Karpas-422 (cell line): ENCODE data around the gene TMC4. TPM values are rescaled to one million over a fixed set of nuclear protein-coding genes. Genes with fewer than 3 reads are reported as not detected.
"Not testable (repeated sequence)": the region's sequence is repeated elsewhere in the genome, so short reads cannot be mapped to it uniquely, and the experiment has no call there.

ENCODE experiments used
- DNase-seq: peaks from one replicate; pipeline ENCODE4 v3.0.0-alpha.2; 2015
- H2AFZ ChIP-seq: fragments of 200-600 bp; sonication (generic); 2 replicates; pipeline ENCODE4 v1.6.1; 2014; ENCODE audit warnings: antibody characterized with exemption, low read length, mixed read lengths
- H3K27ac ChIP-seq: fragments of 200-600 bp; sonication (generic); 2 replicates; pipeline ENCODE4 v1.5.1; 2014; ENCODE audit warnings: mild to moderate bottlenecking, low read length, moderate library complexity
- H3K27me3 ChIP-seq: fragments of 200-600 bp; sonication (generic); 2 replicates; pipeline ENCODE4 v1.6.1; 2014; ENCODE audit warnings: low read length, mixed read lengths
- H3K36me3 ChIP-seq: fragments of 200-600 bp; sonication (generic); 2 replicates; pipeline ENCODE4 v1.6.1; 2014; ENCODE audit warnings: low read length, mixed read lengths; ENCODE audit not compliant: insufficient read depth
- H3K4me1 ChIP-seq: fragments of 200-600 bp; sonication (generic); 2 replicates; pipeline ENCODE4 v1.6.1; 2014; ENCODE audit warnings: mild to moderate bottlenecking, low read length, mixed read lengths
- H3K4me2 ChIP-seq: fragments of 200-600 bp; sonication (generic); 2 replicates; pipeline ENCODE4 v1.6.1; 2014; ENCODE audit warnings: low read length, low read depth, mild to moderate bottlenecking; ENCODE audit not compliant: poor library complexity, severe bottlenecking
- H3K4me3 ChIP-seq: fragments of 200-600 bp; sonication (generic); 2 replicates; pipeline ENCODE4 v1.5.1; 2014; ENCODE audit warnings: mild to moderate bottlenecking, antibody characterized with exemption, low read length, mixed read lengths
- H3K79me2 ChIP-seq: fragments of 200-600 bp; sonication (generic); 2 replicates; pipeline ENCODE4 v1.6.1; 2014; ENCODE audit warnings: mild to moderate bottlenecking, low read length, mixed read lengths
- H3K9ac ChIP-seq: fragments of 200-600 bp; sonication (generic); 2 replicates; pipeline ENCODE4 v1.6.0; 2014; ENCODE audit warnings: low read length
- H3K9me2 ChIP-seq: fragments of 200-600 bp; sonication (generic), shearing (Covaris generic); replicated peaks from 2 replicates; pipeline ENCODE4 v1.6.0; 2014; ENCODE audit warnings: mild to moderate bottlenecking, low read length, moderate library complexity; ENCODE audit not compliant: insufficient read depth
- H3K9me3 ChIP-seq: fragments of 300-700, 200-600 bp; sonication (generic); 2 replicates; pipeline ENCODE4 v1.6.1; 2014; ENCODE audit warnings: low read length, mixed read lengths
- H4K20me1 ChIP-seq: fragments of 200-600 bp; sonication (generic); 2 replicates; pipeline ENCODE4 v1.6.1; 2014; ENCODE audit warnings: mild to moderate bottlenecking, antibody characterized with exemption, low read length, low read depth; ENCODE audit not compliant: insufficient read depth
- total RNA-seq: library from RNA; depleted of rRNA; stranded (reverse); fragments of >200 nt; shearing (Covaris generic); gene quantifications from 2 replicates; pipeline ENCODE4 v1.2.3, GENCODE V29; 2014; ENCODE audit warnings: low replicate concordance; rRNA removed

TMC4 gene
- 6.2 TPM in 1 of 2 replicates, not detected in the other for total RNA-seq

GRCh38 chr19:54172471-54173358 lies at the start of gene TMC4:
Gene TMC4 (minus strand): TSS chr19:54173160. CDS start chr19:54173117, 43 bp downstream.
- Histone ChIP-seq H3K27me3 (no peaks in the 10 kb centered on the region), H3K27ac (no peak within 1 kb of the TSS), H3K4me1 (peaks cover 13% of the 10 kb centered on the region), H3K4me3 (no peak within 1 kb of the TSS), H4K20me1 (peaks cover 18% of the 10 kb centered on the region), H3K9me3 (no peaks in the 10 kb centered on the region), H3K9ac (no peak within 1 kb of the TSS), H2AFZ (no peak within 1 kb of the TSS), H3K36me3 (peaks cover 7% of the 10 kb centered on the region), H3K9me2 (no peaks in the 10 kb centered on the region), H3K79me2 (no peaks in the 10 kb centered on the region), H3K4me2 (no peak within 1 kb of the TSS)
- DNase-seq, result peak; percentile 77

GRCh38 chr19:54221947-54222346 lies 49.0 kb upstream of the TMC4 start:
- not testable (repeated sequence) for H3K79me2 ChIP-seq, H3K4me1 ChIP-seq, H3K4me2 ChIP-seq, H3K4me3 ChIP-seq, H3K9me3 ChIP-seq, H4K20me1 ChIP-seq, H3K27me3 ChIP-seq, H3K36me3 ChIP-seq, H3K9me2 ChIP-seq, H2AFZ ChIP-seq, H3K9ac ChIP-seq, DNase-seq, H3K27ac ChIP-seq

- H3K4me1 ChIP-seq, H3K4me3 ChIP-seq, H3K79me2 ChIP-seq, H3K9me3 ChIP-seq, H3K4me2 ChIP-seq, H3K27me3 ChIP-seq, H3K9me2 ChIP-seq, H3K36me3 ChIP-seq, H3K9ac ChIP-seq, H3K27ac ChIP-seq, H2AFZ ChIP-seq, H4K20me1 ChIP-seq: not testable (repeated sequence)
- DNase-seq, result peak; percentile 23
These were observed 46.7 kb upstream of the TMC4 start for GRCh38 chr19:54219702-54220101.

GRCh38 chr19:54218960-54219661 lies 46.2 kb upstream of the TMC4 start:
- no peaks in the 10 kb centered on the region for H3K27me3 ChIP-seq
- H3K9me2 ChIP-seq, result no peaks in the 10 kb centered on the region
- no peak overlapping the region for H3K27ac ChIP-seq
- DNase-seq, result no peak
- H3K79me2 ChIP-seq, result no peaks in the 10 kb centered on the region
- no peak overlapping the region for H3K4me2 ChIP-seq
- no peak overlapping the region for H3K9ac ChIP-seq
- no peaks in the 10 kb centered on the region for H3K9me3 ChIP-seq
- H2AFZ ChIP-seq, result no peak overlapping the region
- 0 out of 2 replicates have a peak, but pooled peaks cover 3% of the 10 kb centered on the region for H4K20me1 ChIP-seq
- H3K36me3 ChIP-seq, result no peaks in the 10 kb centered on the region
- no peaks in the 10 kb centered on the region for H3K4me1 ChIP-seq
- H3K4me3 ChIP-seq, result no peak overlapping the region

GRCh38 chr19:54218259-54218658 lies 45.3 kb upstream of the TMC4 start:
- no peak overlapping the region for H3K4me2 ChIP-seq
- no peaks in the 10 kb centered on the region for H3K9me3 ChIP-seq
- no peak overlapping the region for H3K27ac ChIP-seq
- no peaks in the 10 kb centered on the region for H3K27me3 ChIP-seq
- H3K9ac ChIP-seq, result no peak overlapping the region
- DNase-seq, result no peak
- no peaks in the 10 kb centered on the region for H3K79me2 ChIP-seq
- no peaks in the 10 kb centered on the region for H3K9me2 ChIP-seq
- no peak overlapping the region for H3K4me3 ChIP-seq
- no peak overlapping the region for H2AFZ ChIP-seq
- 0 out of 2 replicates have a peak, but pooled peaks cover 3% of the 10 kb centered on the region for H4K20me1 ChIP-seq
- H3K36me3 ChIP-seq, result no peaks in the 10 kb centered on the region
- H3K4me1 ChIP-seq, result no peaks in the 10 kb centered on the region

GRCh38 chr19:54217517-54218247 lies 44.7 kb upstream of the TMC4 start:
- not testable (repeated sequence) for H3K36me3 ChIP-seq, DNase-seq, H3K27ac ChIP-seq, H3K4me2 ChIP-seq, H3K79me2 ChIP-seq, H3K4me3 ChIP-seq, H4K20me1 ChIP-seq, H3K9ac ChIP-seq, H3K4me1 ChIP-seq, H3K9me2 ChIP-seq, H2AFZ ChIP-seq, H3K9me3 ChIP-seq, H3K27me3 ChIP-seq

GRCh38 chr19:54216869-54217268 lies 43.9 kb upstream of the TMC4 start:
- H3K9me3 ChIP-seq, result no peaks in the 10 kb centered on the region
- no peak overlapping the region for H3K4me2 ChIP-seq
- H3K4me1 ChIP-seq, result no peaks in the 10 kb centered on the region
- no peak overlapping the region for H2AFZ ChIP-seq
- H3K27ac ChIP-seq, result no peak overlapping the region
- H3K9ac ChIP-seq, result no peak overlapping the region
- no peak for DNase-seq
- H3K79me2 ChIP-seq, result no peaks in the 10 kb centered on the region
- H4K20me1 ChIP-seq, result 0 out of 2 replicates have a peak, but pooled peaks cover 3% of the 10 kb centered on the region
- H3K36me3 ChIP-seq, result no peaks in the 10 kb centered on the region
- no peaks in the 10 kb centered on the region for H3K27me3 ChIP-seq
- no peak overlapping the region for H3K4me3 ChIP-seq
- H3K9me2 ChIP-seq, result no peaks in the 10 kb centered on the region

GRCh38 chr19:54214734-54215133 lies 41.8 kb upstream of the TMC4 start:
- not testable (repeated sequence) for H3K27ac ChIP-seq, DNase-seq, H3K27me3 ChIP-seq, H3K9ac ChIP-seq, H2AFZ ChIP-seq, H3K4me2 ChIP-seq, H3K4me1 ChIP-seq, H4K20me1 ChIP-seq, H3K79me2 ChIP-seq, H3K36me3 ChIP-seq, H3K9me3 ChIP-seq, H3K4me3 ChIP-seq, H3K9me2 ChIP-seq
